ENCODE results near the gene GLYR1. TPM values are rescaled to one million over a fixed set of nuclear protein-coding genes. Genes with fewer than 3 reads are reported as not detected.

Gene GLYR1
- total and polyA plus RNA-seq, 9 of the 15 experiments (the other 6 are each of a cell fraction or from before 2014, with no cell fraction given) = 6.7 to 99.2 (median 60.2) TPM

GRCh38 chr16:4780235-4780634, 66.9 kb downstream of the GLYR1 start (continued):
- no peak for TF ChIP-seq TSHZ1 (CRISPR knock-in tag; IDR thresholded peaks at IDR 0.05)
- no peak for TF ChIP-seq HMBOX1 (IDR thresholded peaks at IDR 0.05)
- TF ChIP-seq E2F6 (IDR thresholded peaks at IDR 0.05; ENCODE audit: borderline replicate concordance in 1 of 2, extremely low read depth in 1 of 2, insufficient read depth in 1 of 2, insufficient read length in 1 of 2, low read depth in 1 of 2, low read length in 1 of 2, poor library complexity in 1 of 2, severe bottlenecking in 1 of 2) = no peak
- TF ChIP-seq DPF2 (IDR thresholded peaks at IDR 0.05) = peak; percentile 17; the same call in 1 of the 2 replicates
- peak; percentile 84 for TF ChIP-seq ATF7 (IDR thresholded peaks at IDR 0.05)
- TF ChIP-seq SMARCE1 (IDR thresholded peaks at IDR 0.05) = 0 out of 2 replicates have a peak, but pooled peaks have one; percentile 21
- no peak for TF ChIP-seq CHD2 (IDR thresholded peaks at IDR 0.05; ENCODE audit: low read depth, low read length)
- no peak for TF ChIP-seq ZNF592 (IDR thresholded peaks at IDR 0.05)
- TF ChIP-seq RCOR1 (IDR thresholded peaks at IDR 0.05; ENCODE audit: borderline replicate concordance in 1 of 2, low read depth in 2 of 2, low read length in 2 of 2) = no peak
- TF ChIP-seq FOS (IDR thresholded peaks at IDR 0.05; ENCODE audit: extremely low read depth, insufficient read length) = peak; percentile 18
- TF ChIP-seq E2F1 (CRISPR knock-in tag; IDR thresholded peaks at IDR 0.05) = no peak
- no peak for TF ChIP-seq ZMIZ1 (IDR thresholded peaks at IDR 0.05; ENCODE audit: low read depth in 2 of 2, low read length in 2 of 2)
- TF ChIP-seq RB1 (IDR thresholded peaks at IDR 0.05; ENCODE audit: low read depth) = no peak

Data from K562 (cell line).